ENCODE results near the gene RHBDL2.

RHBDL2 gene

DNA sequence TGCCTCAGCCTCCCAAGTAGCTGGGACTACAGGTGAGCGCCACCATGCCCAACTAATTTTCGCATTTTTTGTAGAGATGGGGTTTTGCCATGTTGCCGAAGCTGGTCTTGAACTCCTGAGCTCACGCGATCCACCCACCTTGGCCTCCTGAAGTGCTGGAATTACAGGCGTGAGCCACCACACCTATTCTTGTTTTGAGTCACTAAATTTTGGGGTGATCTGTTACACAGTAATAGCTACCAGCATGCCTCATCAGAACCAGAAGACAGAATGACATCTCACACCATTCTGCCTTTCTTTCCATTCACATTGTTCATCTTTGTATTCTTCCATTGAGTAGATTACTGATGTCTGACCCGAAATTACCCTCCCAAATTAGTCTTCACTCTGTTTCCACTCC is 9.1 kb downstream of the RHBDL2 start:
- TF ChIP-seq TAF1 (IDR thresholded peaks at IDR 0.05; ENCODE audit: low read depth) (no peak), TCF12 (IDR thresholded peaks at IDR 0.05; ENCODE audit: low read depth) (no peak), TEAD4 (IDR thresholded peaks at IDR 0.05) (no peak), RAD21 (IDR thresholded peaks at IDR 0.05; ENCODE audit: low read depth) (no peak), CEBPB (IDR thresholded peaks at IDR 0.05) (no peak)

GRCh38 chr1:38929476-38929875 is 12.2 kb downstream of the RHBDL2 start:
- TF ChIP-seq YY1 (IDR thresholded peaks at IDR 0.05; ENCODE audit: low read depth) (no peak), EGR1 (IDR thresholded peaks at IDR 0.05) (no peak), RAD21 (IDR thresholded peaks at IDR 0.05; ENCODE audit: low read depth) (no peak), CEBPB (IDR thresholded peaks at IDR 0.05) (no peak), FOXM1 (IDR thresholded peaks at IDR 0.05; ENCODE audit: borderline replicate concordance, low read depth) (no peak), NFIC (IDR thresholded peaks at IDR 0.05) (no peak), ZBTB7A (IDR thresholded peaks at IDR 0.05; ENCODE audit: low read depth) (no peak)
- TF ChIP-seq, protein P1, sequence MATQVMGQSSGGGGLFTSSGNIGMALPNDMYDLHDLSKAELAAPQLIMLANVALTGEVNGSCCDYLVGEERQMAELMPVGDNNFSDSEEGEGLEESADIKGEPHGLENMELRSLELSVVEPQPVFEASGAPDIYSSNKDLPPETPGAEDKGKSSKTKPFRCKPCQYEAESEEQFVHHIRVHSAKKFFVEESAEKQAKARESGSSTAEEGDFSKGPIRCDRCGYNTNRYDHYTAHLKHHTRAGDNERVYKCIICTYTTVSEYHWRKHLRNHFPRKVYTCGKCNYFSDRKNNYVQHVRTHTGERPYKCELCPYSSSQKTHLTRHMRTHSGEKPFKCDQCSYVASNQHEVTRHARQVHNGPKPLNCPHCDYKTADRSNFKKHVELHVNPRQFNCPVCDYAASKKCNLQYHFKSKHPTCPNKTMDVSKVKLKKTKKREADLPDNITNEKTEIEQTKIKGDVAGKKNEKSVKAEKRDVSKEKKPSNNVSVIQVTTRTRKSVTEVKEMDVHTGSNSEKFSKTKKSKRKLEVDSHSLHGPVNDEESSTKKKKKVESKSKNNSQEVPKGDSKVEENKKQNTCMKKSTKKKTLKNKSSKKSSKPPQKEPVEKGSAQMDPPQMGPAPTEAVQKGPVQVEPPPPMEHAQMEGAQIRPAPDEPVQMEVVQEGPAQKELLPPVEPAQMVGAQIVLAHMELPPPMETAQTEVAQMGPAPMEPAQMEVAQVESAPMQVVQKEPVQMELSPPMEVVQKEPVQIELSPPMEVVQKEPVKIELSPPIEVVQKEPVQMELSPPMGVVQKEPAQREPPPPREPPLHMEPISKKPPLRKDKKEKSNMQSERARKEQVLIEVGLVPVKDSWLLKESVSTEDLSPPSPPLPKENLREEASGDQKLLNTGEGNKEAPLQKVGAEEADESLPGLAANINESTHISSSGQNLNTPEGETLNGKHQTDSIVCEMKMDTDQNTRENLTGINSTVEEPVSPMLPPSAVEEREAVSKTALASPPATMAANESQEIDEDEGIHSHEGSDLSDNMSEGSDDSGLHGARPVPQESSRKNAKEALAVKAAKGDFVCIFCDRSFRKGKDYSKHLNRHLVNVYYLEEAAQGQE (IDR thresholded peaks at IDR 0.05; ENCODE audit: low read depth) = no peak
- TF ChIP-seq, protein P2, sequence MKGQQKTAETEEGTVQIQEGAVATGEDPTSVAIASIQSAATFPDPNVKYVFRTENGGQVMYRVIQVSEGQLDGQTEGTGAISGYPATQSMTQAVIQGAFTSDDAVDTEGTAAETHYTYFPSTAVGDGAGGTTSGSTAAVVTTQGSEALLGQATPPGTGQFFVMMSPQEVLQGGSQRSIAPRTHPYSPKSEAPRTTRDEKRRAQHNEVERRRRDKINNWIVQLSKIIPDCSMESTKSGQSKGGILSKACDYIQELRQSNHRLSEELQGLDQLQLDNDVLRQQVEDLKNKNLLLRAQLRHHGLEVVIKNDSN (IDR thresholded peaks at IDR 0.05) = no peak

DNA sequence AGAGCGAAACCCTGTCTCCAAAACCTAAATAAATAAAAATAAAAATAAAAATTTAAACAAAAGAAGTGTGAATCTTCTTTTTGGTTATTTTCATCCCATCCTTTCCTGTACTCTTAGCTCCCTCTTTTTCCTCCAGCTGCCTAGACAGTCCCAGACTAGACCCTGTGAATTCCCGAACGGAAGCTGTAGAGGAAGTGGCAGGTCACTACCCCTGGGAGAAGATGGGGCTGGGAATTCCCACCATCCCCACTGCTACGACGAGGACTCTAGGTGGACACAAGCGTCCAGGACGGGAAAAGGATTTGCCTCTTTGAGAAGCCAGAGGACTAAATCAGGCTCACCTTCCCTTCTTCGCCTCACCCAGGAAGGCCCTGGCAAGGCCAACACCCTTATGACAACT is 12.6 kb downstream of the RHBDL2 start:
- TF ChIP-seq RAD21 (IDR thresholded peaks at IDR 0.05; ENCODE audit: low read depth) (no peak), CEBPB (IDR thresholded peaks at IDR 0.05) (no peak), FOXM1 (IDR thresholded peaks at IDR 0.05; ENCODE audit: borderline replicate concordance, low read depth) (no peak), YY1 (IDR thresholded peaks at IDR 0.05; ENCODE audit: low read depth) (no peak), ZBTB7A (IDR thresholded peaks at IDR 0.05; ENCODE audit: low read depth) (no peak), EGR1 (IDR thresholded peaks at IDR 0.05) (no peak), TAF1 (IDR thresholded peaks at IDR 0.05; ENCODE audit: low read depth) (no peak), EP300 (IDR thresholded peaks at IDR 0.05; ENCODE audit: borderline replicate concordance) (no peak), NFIC (IDR thresholded peaks at IDR 0.05) (no peak), MAX (IDR thresholded peaks at IDR 0.05) (no peak), TCF12 (IDR thresholded peaks at IDR 0.05; ENCODE audit: low read depth) (no peak), TEAD4 (IDR thresholded peaks at IDR 0.05) (no peak), CREB1 (IDR thresholded peaks at IDR 0.05; ENCODE audit: low read depth) (no peak)
- TF ChIP-seq, protein P2 (IDR thresholded peaks at IDR 0.05) = no peak
- TF ChIP-seq, protein P1 (IDR thresholded peaks at IDR 0.05; ENCODE audit: low read depth) = no peak

GRCh38 chr1:38926091-38926490 is 15.5 kb downstream of the RHBDL2 start:
- TF ChIP-seq EGR1 (IDR thresholded peaks at IDR 0.05) (no peak), FOXM1 (IDR thresholded peaks at IDR 0.05; ENCODE audit: borderline replicate concordance, low read depth) (no peak), CREB1 (IDR thresholded peaks at IDR 0.05; ENCODE audit: low read depth) (no peak), TCF12 (IDR thresholded peaks at IDR 0.05; ENCODE audit: low read depth) (no peak), MAX (IDR thresholded peaks at IDR 0.05) (no peak), ZBTB7A (IDR thresholded peaks at IDR 0.05; ENCODE audit: low read depth) (no peak), TAF1 (IDR thresholded peaks at IDR 0.05; ENCODE audit: low read depth) (no peak), CEBPB (IDR thresholded peaks at IDR 0.05) (no peak), EP300 (IDR thresholded peaks at IDR 0.05; ENCODE audit: borderline replicate concordance) (no peak), YY1 (IDR thresholded peaks at IDR 0.05; ENCODE audit: low read depth) (no peak), NFIC (IDR thresholded peaks at IDR 0.05) (no peak), TEAD4 (IDR thresholded peaks at IDR 0.05) (no peak), RAD21 (IDR thresholded peaks at IDR 0.05; ENCODE audit: low read depth) (no peak)
- TF ChIP-seq, protein P2 (IDR thresholded peaks at IDR 0.05) = no peak
- TF ChIP-seq, protein P1 (IDR thresholded peaks at IDR 0.05; ENCODE audit: low read depth) = no peak

All from Ishikawa (cell line).